Esophagus muscularis mucosa (tissue), 4 donors: Measurements from ENCODE around the gene GBA2. TPM values are rescaled to one million over a fixed set of nuclear protein-coding genes. Genes with fewer than 3 reads are reported as not detected.

Experiments
- DNase-seq: peaks from one replicate; pipeline ENCODE4 v3.0.0-alpha.2; 2017; ENCODE audit errors: extremely low spot score
- H3K27ac ChIP-seq, 4 donors: fragments of 200-600 bp; sonication (generic); replicated peaks in 1 of 4; 1 replicate in 3 of 4; 2 replicates in 1 of 4; pipeline ENCODE4 v1.5.1; 2016 to 2019; ENCODE audit warnings: mild to moderate bottlenecking in 1 of 4
- H3K27me3 ChIP-seq, 4 donors: fragments of 200-600 bp; sonication (generic); one replicate each; pipeline versions ENCODE4 v1.5.1 to v1.6.0; 2016 to 2019
- H3K36me3 ChIP-seq, 4 donors: fragments of 200-600 bp; sonication (generic); one replicate each; pipeline ENCODE4 v1.5.1; 2016 to 2019
- H3K4me1 ChIP-seq, 4 donors: fragments of 200-600 bp; sonication (generic); one replicate each; pipeline ENCODE4 v1.5.1; 2016 to 2019
- H3K4me3 ChIP-seq, 4 donors: fragments of 200-600 bp; sonication (generic); 1 replicate in 2 of 4; 2 replicates in 2 of 4; pipeline ENCODE4 v1.5.1; 2016 to 2019; ENCODE audit warnings: mild to moderate bottlenecking in 4 of 4, moderate library complexity in 1 of 4
- H3K9me3 ChIP-seq, 4 donors: fragments of 200-600 bp; sonication (generic); 1 replicate in 3 of 4; 2 replicates in 1 of 4; pipeline ENCODE4 v1.5.1; 2016 to 2019
- EP300 ChIP-seq: sonication (generic); formaldehyde crosslinking; IDR thresholded peaks from one replicate; pipeline ENCODE4 v1.6.1; 2017; ENCODE audit warnings: antibody characterized with exemption
- POLR2A ChIP-seq: fragments of 450-650 bp; IDR thresholded peaks from one replicate; pipeline ENCODE4 v1.6.1; 2017; ENCODE audit warnings: antibody characterized with exemption, moderate library complexity, mild to moderate bottlenecking, low read depth
- POLR2AphosphoS5 ChIP-seq, 2 donors: sonication (generic); formaldehyde crosslinking; IDR thresholded peaks; one replicate each; pipeline ENCODE4 v1.6.1; 2017; ENCODE audit warnings: antibody characterized with exemption in 2 of 2
- WGBS: methylation state at CpG from one replicate; pipeline ENCODE4 v1.1.5; 2018; 5-methylcytosine and 5-hydroxymethylcytosine counted together
- intact Hi-C: fragments of 100-400 bp; cut with DNase I; formaldehyde crosslinking; loops from one replicate; pipeline ENCODE4 v1.15.1; 2023
- total RNA-seq, 4 donors: library from RNA; depleted of rRNA; stranded (reverse); fragments of >200 nt; gene quantifications; one replicate each; pipeline versions ENCODE4 v1.1.0 to v1.2.1, GENCODE V29; 2016
- TF ChIP-seq, protein P1 (sequence below), 3 experiments: fragments of 200-600 bp in 2 of 3; fragments of 450-650 bp in 1 of 3; sonication (generic) in 2 of 3; IDR thresholded peaks; one replicate each; pipeline ENCODE4 v1.5.1; 2017 to 2019; ENCODE audit warnings: antibody characterized with exemption in 3 of 3, mild to moderate bottlenecking in 2 of 3, moderate library complexity in 1 of 3

GBA2 gene
- total RNA-seq, 4 donors from 2014 or later, result 44.0 to 67.8 (median 55.5) TPM

DNA sequence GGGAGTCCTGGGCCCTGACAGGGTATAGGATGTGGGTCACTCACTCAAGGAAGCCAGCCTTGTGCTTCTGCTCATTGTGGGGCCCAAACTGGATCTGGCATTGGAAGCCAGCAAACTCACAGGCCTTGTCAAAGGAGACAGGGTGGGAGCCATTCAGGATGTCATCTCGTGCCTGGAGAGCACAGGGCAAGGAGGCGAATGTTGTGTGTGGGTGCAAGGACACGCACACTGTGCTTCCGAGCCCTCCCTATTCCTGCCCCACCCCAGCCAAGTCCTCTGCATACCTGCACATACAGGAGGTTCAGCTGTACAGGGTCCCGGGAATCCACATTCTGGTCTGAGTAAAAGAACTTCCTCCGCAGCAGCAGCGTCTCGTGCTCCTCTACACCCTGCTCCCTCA is 25.1 kb downstream of the GBA2 start:
- intact Hi-C loops, result no loop called here
- peaks cover 67 to 81% (median 72%) of the 10 kb centered on the region in 4 donors for H3K36me3 ChIP-seq
- TF ChIP-seq POLR2A, result no peak
- TF ChIP-seq, protein P1, sequence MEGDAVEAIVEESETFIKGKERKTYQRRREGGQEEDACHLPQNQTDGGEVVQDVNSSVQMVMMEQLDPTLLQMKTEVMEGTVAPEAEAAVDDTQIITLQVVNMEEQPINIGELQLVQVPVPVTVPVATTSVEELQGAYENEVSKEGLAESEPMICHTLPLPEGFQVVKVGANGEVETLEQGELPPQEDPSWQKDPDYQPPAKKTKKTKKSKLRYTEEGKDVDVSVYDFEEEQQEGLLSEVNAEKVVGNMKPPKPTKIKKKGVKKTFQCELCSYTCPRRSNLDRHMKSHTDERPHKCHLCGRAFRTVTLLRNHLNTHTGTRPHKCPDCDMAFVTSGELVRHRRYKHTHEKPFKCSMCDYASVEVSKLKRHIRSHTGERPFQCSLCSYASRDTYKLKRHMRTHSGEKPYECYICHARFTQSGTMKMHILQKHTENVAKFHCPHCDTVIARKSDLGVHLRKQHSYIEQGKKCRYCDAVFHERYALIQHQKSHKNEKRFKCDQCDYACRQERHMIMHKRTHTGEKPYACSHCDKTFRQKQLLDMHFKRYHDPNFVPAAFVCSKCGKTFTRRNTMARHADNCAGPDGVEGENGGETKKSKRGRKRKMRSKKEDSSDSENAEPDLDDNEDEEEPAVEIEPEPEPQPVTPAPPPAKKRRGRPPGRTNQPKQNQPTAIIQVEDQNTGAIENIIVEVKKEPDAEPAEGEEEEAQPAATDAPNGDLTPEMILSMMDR (IDR thresholded peaks at IDR 0.05), result no peak
- TF ChIP-seq EP300, result no peak
- no peak for TF ChIP-seq POLR2AphosphoS5 (IDR thresholded peaks at IDR 0.05)
- no peak overlapping the region for H3K4me3 ChIP-seq
- 87% methylated on average over 8 of the region's 8 CpGs for WGBS
- peaks cover 26 to 44% (median 44%) of the 10 kb centered on the region in 4 donors for H3K4me1 ChIP-seq
- H3K27me3 ChIP-seq, result no peaks in the 10 kb centered on the region
- DNase-seq, result no peak
- H3K9me3 ChIP-seq, result no peaks in the 10 kb centered on the region
- H3K27ac ChIP-seq, result peak overlapping the region; percentile 97 to 99 (median 99)

- WGBS, result 76% methylated on average over 2 of the region's 2 CpGs
- intact Hi-C loops, result no loop called here
- Histone ChIP-seq H3K27me3 (no peaks in the 10 kb centered on the region), H3K36me3 (peaks cover 72 to 86% (median 77%) of the 10 kb centered on the region in 4 donors), H3K9me3 (no peaks in the 10 kb centered on the region), H3K4me1 (peaks cover 21 to 40% (median 39%) of the 10 kb centered on the region in 4 donors), H3K27ac (peak overlapping the region; percentile 29 to 99 (median 98)), H3K4me3 (no peak overlapping the region)
- TF ChIP-seq EP300 (no peak), POLR2A (no peak), POLR2AphosphoS5 (IDR thresholded peaks at IDR 0.05) (no peak)
- TF ChIP-seq, protein P1 (IDR thresholded peaks at IDR 0.05), result no peak
- DNase-seq, result no peak
Observed at GRCh38 chr9:35723426-35723825, 25.6 kb downstream of the GBA2 start.

DNA sequence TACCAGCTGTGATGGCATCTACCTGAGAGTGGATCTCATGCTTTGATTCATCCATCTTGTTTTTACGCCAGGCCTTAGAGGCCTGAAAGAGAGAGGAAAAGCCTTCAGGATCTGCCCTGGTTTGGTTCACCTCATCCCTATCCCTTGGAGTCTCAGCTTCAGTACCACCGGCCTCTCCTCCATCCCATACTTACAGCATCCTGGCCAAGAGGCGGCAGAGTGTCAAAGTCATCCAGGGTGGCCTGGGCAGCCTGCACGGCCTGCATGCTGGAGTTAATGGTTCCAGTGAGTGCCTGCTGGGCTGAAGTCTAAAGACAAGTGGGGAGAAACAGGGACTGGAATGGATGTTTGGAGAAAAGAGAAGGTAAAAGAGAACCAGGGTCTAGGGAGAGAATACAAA is 29.5 kb downstream of the GBA2 start:
- Histone ChIP-seq H3K4me3 (no peak overlapping the region), H3K36me3 (peaks cover 98 to 100% (median 99%) of the 10 kb centered on the region in 4 donors), H3K9me3 (no peaks in the 10 kb centered on the region), H3K4me1 (peaks cover 0 to 30% (median 25%) of the 10 kb centered on the region in 4 donors), H3K27ac (peak overlapping the region; percentile 46 to 98 (median 76)), H3K27me3 (no peaks in the 10 kb centered on the region)
- no peak for TF ChIP-seq POLR2A
- WGBS, result 80% methylated on average over 4 of the region's 4 CpGs
- DNase-seq, result no peak
- intact Hi-C loops, result no loop called here

GRCh38 chr9:35718721-35719511 is 30.1 kb downstream of the GBA2 start:
- Histone ChIP-seq H3K27ac (peak overlapping the region; percentile 46 to 98 (median 76)), H3K9me3 (no peaks in the 10 kb centered on the region), H3K27me3 (no peaks in the 10 kb centered on the region), H3K36me3 (peaks cover 98 to 100% (median 99%) of the 10 kb centered on the region in 4 donors), H3K4me3 (no peak overlapping the region), H3K4me1 (peaks cover 0 to 36% (median 31%) of the 10 kb centered on the region in 4 donors)
- TF ChIP-seq EP300, result no peak
- TF ChIP-seq, protein P1 (IDR thresholded peaks at IDR 0.05), result no peak
- intact Hi-C loops, result no loop called here
- no peak for DNase-seq
- 78% methylated on average over 14 of the region's 15 CpGs for WGBS

- 86% methylated on average over 14 of the region's 14 CpGs for WGBS
- TF ChIP-seq EP300 (no peak), POLR2AphosphoS5 (IDR thresholded peaks at IDR 0.05) (no peak), POLR2A (no peak)
- TF ChIP-seq, protein P1 (IDR thresholded peaks at IDR 0.05), result no peak
- DNase-seq, result no peak
- Histone ChIP-seq H3K27me3 (no peaks in the 10 kb centered on the region), H3K27ac (peak overlapping the region; percentile 71 to 98 (median 76)), H3K9me3 (no peaks in the 10 kb centered on the region), H3K4me1 (peaks cover 0 to 37% (median 26%) of the 10 kb centered on the region in 4 donors), H3K36me3 (peaks cover 98 to 100% (median 99%) of the 10 kb centered on the region in 4 donors), H3K4me3 (no peak overlapping the region)
- intact Hi-C loops, result no loop called here
Observed at GRCh38 chr9:35717132-35717870, 31.7 kb downstream of the GBA2 start.
